ENCODE results near the gene GFM2. TPM values are rescaled to one million over a fixed set of nuclear protein-coding genes. Genes with fewer than 3 reads are reported as not detected.

Gene GFM2
- total and polyA plus RNA-seq, 2 of the 13 experiments (the other 11 are each of a cell fraction or from before 2014, with no cell fraction given): 22.0 to 41.6 TPM

DNA sequence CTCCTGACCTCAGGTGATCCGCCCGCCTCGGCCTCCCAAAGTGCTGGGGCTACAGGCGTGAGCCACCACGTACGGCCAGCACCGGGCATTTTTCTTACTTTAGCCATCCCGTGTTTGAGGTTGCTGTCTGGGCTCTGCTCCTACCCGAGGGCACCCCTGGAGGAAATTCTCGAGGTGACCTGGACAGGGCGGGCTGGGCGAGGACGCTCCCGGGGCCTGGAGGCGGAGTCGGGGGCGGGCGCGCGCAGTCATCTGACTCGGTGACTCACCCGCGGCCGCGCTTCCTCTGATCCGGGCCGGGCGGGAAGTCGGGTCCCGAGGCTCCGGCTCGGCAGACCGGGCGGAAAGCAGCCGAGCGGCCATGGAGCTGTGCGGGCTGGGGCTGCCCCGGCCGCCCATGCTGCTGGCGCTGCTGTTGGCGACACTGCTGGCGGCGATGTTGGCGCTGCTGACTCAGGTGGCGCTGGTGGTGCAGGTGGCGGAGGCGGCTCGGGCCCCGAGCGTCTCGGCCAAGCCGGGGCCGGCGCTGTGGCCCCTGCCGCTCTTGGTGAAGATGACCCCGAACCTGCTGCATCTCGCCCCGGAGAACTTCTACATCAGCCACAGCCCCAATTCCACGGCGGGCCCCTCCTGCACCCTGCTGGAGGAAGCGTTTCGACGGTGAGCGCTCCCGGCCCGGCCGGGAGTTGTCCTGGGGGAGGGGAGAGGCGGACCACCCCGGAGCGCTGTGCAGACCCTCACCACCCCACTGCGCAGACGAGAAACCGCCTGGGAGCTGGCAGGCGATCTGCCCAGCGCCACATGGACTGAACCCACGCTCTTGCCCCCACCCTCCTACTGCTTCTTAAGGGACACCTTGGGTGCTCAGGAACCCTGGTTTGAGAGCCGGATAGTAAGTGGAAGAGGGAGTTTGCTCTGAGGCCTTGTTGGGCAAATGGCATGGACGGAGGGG is 81.7 kb downstream of the GFM2 start, which contains the start of gene HEXB (continued):
- TF ChIP-seq, protein P1, sequence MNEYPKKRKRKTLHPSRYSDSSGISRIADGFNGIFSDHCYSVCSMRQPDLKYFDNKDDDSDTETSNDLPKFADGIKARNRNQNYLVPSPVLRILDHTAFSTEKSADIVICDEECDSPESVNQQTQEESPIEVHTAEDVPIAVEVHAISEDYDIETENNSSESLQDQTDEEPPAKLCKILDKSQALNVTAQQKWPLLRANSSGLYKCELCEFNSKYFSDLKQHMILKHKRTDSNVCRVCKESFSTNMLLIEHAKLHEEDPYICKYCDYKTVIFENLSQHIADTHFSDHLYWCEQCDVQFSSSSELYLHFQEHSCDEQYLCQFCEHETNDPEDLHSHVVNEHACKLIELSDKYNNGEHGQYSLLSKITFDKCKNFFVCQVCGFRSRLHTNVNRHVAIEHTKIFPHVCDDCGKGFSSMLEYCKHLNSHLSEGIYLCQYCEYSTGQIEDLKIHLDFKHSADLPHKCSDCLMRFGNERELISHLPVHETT (CRISPR knock-in tag; conservative IDR thresholded peaks at IDR 0.05): no peak
- TF ChIP-seq, protein P2, sequence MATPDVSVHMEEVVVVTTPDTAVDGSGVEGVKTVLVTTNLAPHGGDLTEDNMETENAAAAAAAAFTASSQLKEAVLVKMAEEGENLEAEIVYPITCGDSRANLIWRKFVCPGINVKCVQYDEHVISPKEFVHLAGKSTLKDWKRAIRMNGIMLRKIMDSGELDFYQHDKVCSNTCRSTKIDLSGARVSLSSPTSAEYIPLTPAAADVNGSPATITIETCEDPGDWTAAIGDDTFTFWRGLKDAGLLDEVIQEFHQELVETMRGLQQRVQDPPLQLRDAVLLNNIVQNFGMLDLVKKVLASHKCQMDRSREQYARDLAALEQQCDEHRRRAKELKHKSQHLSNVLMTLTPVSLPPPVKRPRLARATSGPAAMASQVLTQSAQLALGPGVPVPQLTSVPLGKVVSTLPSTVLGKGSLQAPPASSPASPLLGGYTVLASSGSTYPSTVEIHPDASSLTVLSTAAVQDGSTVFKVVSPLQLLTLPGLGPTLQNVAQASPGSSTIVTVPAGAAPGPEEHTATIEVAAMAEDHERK (CRISPR knock-in tag; IDR thresholded peaks at IDR 0.05; ENCODE audit: low read depth): no peak
- TF ChIP-seq, protein P3, sequence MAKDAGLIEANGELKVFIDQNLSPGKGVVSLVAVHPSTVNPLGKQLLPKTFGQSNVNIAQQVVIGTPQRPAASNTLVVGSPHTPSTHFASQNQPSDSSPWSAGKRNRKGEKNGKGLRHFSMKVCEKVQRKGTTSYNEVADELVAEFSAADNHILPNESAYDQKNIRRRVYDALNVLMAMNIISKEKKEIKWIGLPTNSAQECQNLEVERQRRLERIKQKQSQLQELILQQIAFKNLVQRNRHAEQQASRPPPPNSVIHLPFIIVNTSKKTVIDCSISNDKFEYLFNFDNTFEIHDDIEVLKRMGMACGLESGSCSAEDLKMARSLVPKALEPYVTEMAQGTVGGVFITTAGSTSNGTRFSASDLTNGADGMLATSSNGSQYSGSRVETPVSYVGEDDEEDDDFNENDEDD (CRISPR knock-in tag; IDR thresholded peaks at IDR 0.05; ENCODE audit: borderline replicate concordance): peak; percentile 85; the same call in 1 of the 2 replicates
- TF ChIP-seq, protein P4, sequence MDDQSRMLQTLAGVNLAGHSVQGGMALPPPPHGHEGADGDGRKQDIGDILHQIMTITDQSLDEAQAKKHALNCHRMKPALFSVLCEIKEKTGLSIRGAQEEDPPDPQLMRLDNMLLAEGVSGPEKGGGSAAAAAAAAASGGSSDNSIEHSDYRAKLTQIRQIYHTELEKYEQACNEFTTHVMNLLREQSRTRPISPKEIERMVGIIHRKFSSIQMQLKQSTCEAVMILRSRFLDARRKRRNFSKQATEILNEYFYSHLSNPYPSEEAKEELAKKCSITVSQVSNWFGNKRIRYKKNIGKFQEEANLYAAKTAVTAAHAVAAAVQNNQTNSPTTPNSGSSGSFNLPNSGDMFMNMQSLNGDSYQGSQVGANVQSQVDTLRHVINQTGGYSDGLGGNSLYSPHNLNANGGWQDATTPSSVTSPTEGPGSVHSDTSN (CRISPR knock-in tag; IDR thresholded peaks at IDR 0.05; ENCODE audit: borderline replicate concordance): no peak
- TF ChIP-seq DNMT3B (CRISPR knock-in tag; conservative IDR thresholded peaks at IDR 0.05) (no peak), SRSF4 (IDR thresholded peaks at IDR 0.05; ENCODE audit: low read depth, low read length, poor library complexity, severe bottlenecking) (no peak), EHMT2 (IDR thresholded peaks at IDR 0.05; ENCODE audit: borderline replicate concordance, low read depth, low read length) (no peak), HOXA3 (CRISPR knock-in tag; IDR thresholded peaks at IDR 0.05) (peak; percentile 73), TOE1 (CRISPR knock-in tag; IDR thresholded peaks at IDR 0.05) (no peak), ZNF788 (CRISPR knock-in tag; IDR thresholded peaks at IDR 0.05; ENCODE audit: borderline replicate concordance) (peak; percentile 77; the same call in 1 of the 2 replicates), ZSCAN29 (CRISPR knock-in tag; conservative IDR thresholded peaks at IDR 0.05) (peak; percentile 63; the same call in 1 of the 2 replicates), BRCA1 (CRISPR knock-in tag; IDR thresholded peaks at IDR 0.05) (no peak), THYN1 (CRISPR knock-in tag; IDR thresholded peaks at IDR 0.05; ENCODE audit: borderline replicate concordance, low read depth) (no peak)
- TF ChIP-seq, protein P5, sequence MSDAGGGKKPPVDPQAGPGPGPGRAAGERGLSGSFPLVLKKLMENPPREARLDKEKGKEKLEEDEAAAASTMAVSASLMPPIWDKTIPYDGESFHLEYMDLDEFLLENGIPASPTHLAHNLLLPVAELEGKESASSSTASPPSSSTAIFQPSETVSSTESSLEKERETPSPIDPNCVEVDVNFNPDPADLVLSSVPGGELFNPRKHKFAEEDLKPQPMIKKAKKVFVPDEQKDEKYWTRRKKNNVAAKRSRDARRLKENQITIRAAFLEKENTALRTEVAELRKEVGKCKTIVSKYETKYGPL (CRISPR knock-in tag; IDR thresholded peaks at IDR 0.05): peak; percentile 20; the same call in 1 of the 2 replicates
- TF ChIP-seq, protein P6, sequence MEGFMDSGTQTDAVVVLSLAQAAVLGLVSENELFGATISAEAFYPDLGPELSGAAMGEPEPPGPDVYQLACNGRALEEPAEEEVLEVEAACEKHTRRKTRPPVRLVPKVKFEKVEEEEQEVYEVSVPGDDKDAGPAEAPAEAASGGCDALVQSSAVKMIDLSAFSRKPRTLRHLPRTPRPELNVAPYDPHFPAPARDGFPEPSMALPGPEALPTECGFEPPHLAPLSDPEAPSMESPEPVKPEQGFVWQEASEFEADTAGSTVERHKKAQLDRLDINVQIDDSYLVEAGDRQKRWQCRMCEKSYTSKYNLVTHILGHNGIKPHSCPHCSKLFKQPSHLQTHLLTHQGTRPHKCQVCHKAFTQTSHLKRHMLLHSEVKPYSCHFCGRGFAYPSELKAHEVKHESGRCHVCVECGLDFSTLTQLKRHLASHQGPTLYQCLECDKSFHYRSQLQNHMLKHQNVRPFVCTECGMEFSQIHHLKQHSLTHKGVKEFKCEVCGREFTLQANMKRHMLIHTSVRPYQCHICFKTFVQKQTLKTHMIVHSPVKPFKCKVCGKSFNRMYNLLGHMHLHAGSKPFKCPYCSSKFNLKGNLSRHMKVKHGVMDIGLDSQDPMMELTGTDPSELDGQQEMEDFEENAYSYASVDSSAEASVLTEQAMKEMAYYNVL (CRISPR knock-in tag; IDR thresholded peaks at IDR 0.05; ENCODE audit: borderline replicate concordance): no peak
- TF ChIP-seq, protein P7, sequence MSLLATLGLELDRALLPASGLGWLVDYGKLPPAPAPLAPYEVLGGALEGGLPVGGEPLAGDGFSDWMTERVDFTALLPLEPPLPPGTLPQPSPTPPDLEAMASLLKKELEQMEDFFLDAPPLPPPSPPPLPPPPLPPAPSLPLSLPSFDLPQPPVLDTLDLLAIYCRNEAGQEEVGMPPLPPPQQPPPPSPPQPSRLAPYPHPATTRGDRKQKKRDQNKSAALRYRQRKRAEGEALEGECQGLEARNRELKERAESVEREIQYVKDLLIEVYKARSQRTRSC (CRISPR knock-in tag; IDR thresholded peaks at IDR 0.05; ENCODE audit: low read depth): no peak
- TF ChIP-seq, protein P8, sequence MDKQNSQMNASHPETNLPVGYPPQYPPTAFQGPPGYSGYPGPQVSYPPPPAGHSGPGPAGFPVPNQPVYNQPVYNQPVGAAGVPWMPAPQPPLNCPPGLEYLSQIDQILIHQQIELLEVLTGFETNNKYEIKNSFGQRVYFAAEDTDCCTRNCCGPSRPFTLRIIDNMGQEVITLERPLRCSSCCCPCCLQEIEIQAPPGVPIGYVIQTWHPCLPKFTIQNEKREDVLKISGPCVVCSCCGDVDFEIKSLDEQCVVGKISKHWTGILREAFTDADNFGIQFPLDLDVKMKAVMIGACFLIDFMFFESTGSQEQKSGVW (CRISPR knock-in tag; IDR thresholded peaks at IDR 0.05; ENCODE audit: borderline replicate concordance): no peak
